GM23338 (cell line): ENCODE results near the gene HMGCS1. TPM values are rescaled to one million over a fixed set of nuclear protein-coding genes. Genes with fewer than 3 reads are reported as not detected.

Experiments
- ATAC-seq: fragments of 200-7000 bp; cut with Tn5 transposase; 3 replicates; pipeline ENCODE4 v1.9.1; 2020
- DNase-seq: peaks from one replicate; pipeline ENCODE4 v3.0.0-alpha.2; 2015; ENCODE audit warnings: low spot score
- H2AFZ ChIP-seq: fragments of 200-600 bp; sonication (generic); 2 replicates; pipeline ENCODE4 v1.8.0; 2016; ENCODE audit warnings: antibody characterized with exemption, mild to moderate bottlenecking, moderate library complexity
- H3F3A ChIP-seq: fragments of 200-600 bp; sonication (generic); replicated peaks from 2 replicates; pipeline ENCODE4 v1.8.0; 2017; ENCODE audit warnings: antibody characterized with exemption, mixed run types, low read depth
- H3K27ac ChIP-seq: fragments of 200-600 bp; sonication (generic); 2 replicates; pipeline ENCODE4 v1.6.1; 2016; ENCODE audit warnings: low read depth
- H3K27me3 ChIP-seq: fragments of 200-600 bp; sonication (generic); 2 replicates; pipeline ENCODE4 v1.8.0; 2016; ENCODE audit warnings: mild to moderate bottlenecking, mixed run types, moderate library complexity; ENCODE audit not compliant: insufficient read depth
- H3K36me3 ChIP-seq: fragments of 200-600 bp; sonication (generic); 2 replicates; pipeline ENCODE4 v1.8.0; 2016; ENCODE audit warnings: mild to moderate bottlenecking; ENCODE audit not compliant: insufficient read depth
- H3K4me1 ChIP-seq: fragments of 200-600 bp; sonication (generic); 2 replicates; pipeline ENCODE4 v1.8.0; 2016; ENCODE audit warnings: mild to moderate bottlenecking, moderate library complexity; ENCODE audit not compliant: insufficient read depth
- H3K4me2 ChIP-seq: fragments of 200-600 bp; sonication (generic); 2 replicates; pipeline ENCODE4 v1.7.1; 2017; ENCODE audit warnings: mixed run types
- H3K4me3 ChIP-seq: fragments of 200-600 bp; sonication (generic); 2 replicates; pipeline ENCODE4 v1.6.1; 2016; ENCODE audit warnings: mixed run types
- H3K79me2 ChIP-seq: fragments of 200-600 bp; sonication (generic); replicated peaks from 2 replicates; pipeline ENCODE4 v1.8.0; 2017; ENCODE audit warnings: mild to moderate bottlenecking; ENCODE audit not compliant: insufficient read depth
- H3K9me2 ChIP-seq: fragments of 200-600 bp; sonication (generic); 2 replicates; pipeline ENCODE4 v1.8.0; 2017; ENCODE audit not compliant: insufficient read depth
- H4K20me1 ChIP-seq: fragments of 200-600 bp; sonication (generic); replicated peaks from 2 replicates; pipeline ENCODE4 v1.8.0; 2017; ENCODE audit warnings: mild to moderate bottlenecking; ENCODE audit not compliant: insufficient read depth
- H3K27ac Mint-ChIP-seq: 2 replicates; pipeline ENCODE4 v1.8.0; 2020; ENCODE audit warnings: inconsistent platforms, mild to moderate bottlenecking, moderate library complexity, mixed read lengths
- H3K27me3 Mint-ChIP-seq: 3 replicates; pipeline ENCODE4 v1.8.0; 2022; ENCODE audit warnings: low read depth, mild to moderate bottlenecking, moderate library complexity, mixed read lengths, inconsistent platforms; ENCODE audit not compliant: insufficient read depth, poor library complexity
- H3K36me3 Mint-ChIP-seq: 3 replicates; pipeline ENCODE4 v1.8.0; 2021; ENCODE audit warnings: low read depth, mild to moderate bottlenecking, inconsistent platforms, moderate library complexity, mixed read lengths
- H3K4me1 Mint-ChIP-seq: 3 replicates; pipeline ENCODE4 v1.8.0; 2020; ENCODE audit warnings: mild to moderate bottlenecking, inconsistent platforms, mixed read lengths
- H3K4me3 Mint-ChIP-seq: 3 replicates; pipeline ENCODE4 v1.8.0; 2021; ENCODE audit warnings: moderate library complexity, mild to moderate bottlenecking, inconsistent platforms, mixed read lengths
- H3K9me3 Mint-ChIP-seq: 3 replicates; pipeline ENCODE4 v1.8.0; 2020; ENCODE audit warnings: moderate library complexity, mild to moderate bottlenecking, inconsistent platforms, mixed read lengths
- CREB1 ChIP-seq: fragments of 250-450 bp; sonication (Bioruptor Pico); IDR thresholded peaks from 2 replicates; pipeline ENCODE4 v1.5.0; 2020; ENCODE audit warnings: low read depth, mild to moderate bottlenecking, moderate library complexity
- EZH2 ChIP-seq: fragments of 200-600 bp; sonication (generic); IDR thresholded peaks from one replicate; pipeline ENCODE4 v1.8.0; 2017; ENCODE audit warnings: antibody characterized with exemption, mild to moderate bottlenecking, low read depth; ENCODE audit not compliant: unreplicated experiment
- EZH2phosphoT487 ChIP-seq: fragments of 200-600 bp; sonication (generic); IDR thresholded peaks from one replicate; pipeline ENCODE4 v1.8.1; 2018; ENCODE audit warnings: antibody characterized with exemption; ENCODE audit not compliant: unreplicated experiment
- NANOG ChIP-seq: IDR thresholded peaks from 2 replicates; pipeline ENCODE4 v1.6.1; 2016; ENCODE audit warnings: antibody characterized with exemption, borderline replicate concordance
- STAT1 ChIP-seq: IDR thresholded peaks from one replicate; pipeline ENCODE4 v1.6.1; 2016; ENCODE audit warnings: antibody characterized with exemption; ENCODE audit not compliant: unreplicated experiment
- ZNF114 ChIP-seq: fragments of 250-450 bp; sonication (Bioruptor Pico); IDR thresholded peaks from 2 replicates; pipeline ENCODE4 v1.5.0; 2020; ENCODE audit warnings: mild to moderate bottlenecking, moderate library complexity
- ZNF331 ChIP-seq: fragments of 250-450 bp; sonication (Bioruptor Pico); IDR thresholded peaks from 2 replicates; pipeline ENCODE4 v1.5.0; 2020; ENCODE audit warnings: low read depth, mild to moderate bottlenecking, moderate library complexity
- polyA plus RNA-seq: library from polyadenylated mRNA; unstranded; fragments of >200 nt; fragmentation: Nextera tagmentation; extraction: Ambion mirVana; gene quantifications from 2 replicates; pipeline ENCODE4 v1.2.1, GENCODE V29; 2016
- total RNA-seq: library from RNA; depleted of rRNA; stranded (reverse); fragments of >200 nt; shearing (Covaris generic); gene quantifications from 2 replicates; pipeline ENCODE4 v1.2.3, GENCODE V29; 2014
- TF ChIP-seq, protein P1 (sequence below), 2 experiments: fragments of 200-600 bp in 1 of 2; sonication (generic) in 1 of 2; conservative IDR thresholded peaks; 2 replicates each; pipeline versions ENCODE4 v1.5.1 to v1.6.1; 2016 to 2017; ENCODE audit warnings: antibody characterized with exemption in 2 of 2, low read depth in 2 of 2, mild to moderate bottlenecking in 2 of 2, moderate library complexity in 1 of 2
- TF ChIP-seq, protein P2 (sequence below): IDR thresholded peaks from one replicate; pipeline ENCODE4 v1.6.1; 2018; ENCODE audit warnings: antibody characterized with exemption; ENCODE audit not compliant: unreplicated experiment
- TF ChIP-seq, protein P3 (sequence below): fragments of 250-450 bp; sonication (Bioruptor Pico); IDR thresholded peaks from 2 replicates; pipeline ENCODE4 v1.5.0; 2020; ENCODE audit warnings: mild to moderate bottlenecking, moderate library complexity

HMGCS1 gene
- total and polyA plus RNA-seq, 2 experiments from 2014 or later = 172 to 278 TPM

DNA sequence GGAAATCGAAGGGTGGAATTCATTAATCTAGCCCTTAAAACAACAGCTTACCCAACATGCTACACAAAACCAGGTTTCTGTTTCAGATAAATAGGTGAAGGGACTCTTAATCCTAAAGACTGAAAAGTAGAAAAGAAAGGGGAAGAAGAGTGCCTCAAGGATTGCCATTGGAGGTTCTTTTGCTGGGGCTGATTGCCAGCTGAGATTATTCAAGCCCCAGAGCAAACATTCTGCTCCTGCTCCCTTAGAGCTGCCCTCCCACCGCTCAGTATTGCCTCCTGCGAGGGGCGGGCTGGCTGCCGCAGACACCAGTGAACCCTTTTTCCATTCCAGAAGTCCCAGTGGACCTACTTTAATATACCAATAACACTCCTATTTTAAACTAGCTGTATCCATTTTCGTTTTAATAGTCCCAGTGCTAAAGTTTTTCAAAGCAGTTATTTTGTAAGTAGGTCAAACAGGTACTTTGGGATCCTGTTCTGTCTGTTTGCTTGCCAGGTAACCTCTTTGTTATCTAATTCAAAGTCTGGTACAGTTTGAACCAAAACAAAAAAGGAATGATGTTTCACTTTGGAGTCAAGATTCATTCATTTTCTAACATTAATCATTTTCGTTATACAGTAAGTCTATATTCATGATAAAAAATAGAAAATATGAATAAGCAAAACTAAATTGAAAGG, 38.6 kb downstream of the HMGCS1 start:
- Mint-ChIP-seq H3K27ac (no peak overlapping the region), H3K36me3 (no peaks in the 10 kb centered on the region; the same call in 2 of the 3 replicates), H3K9me3 (no peaks in the 10 kb centered on the region), H3K4me3 (no peak overlapping the region), H3K27me3 (peaks cover 7% of the 10 kb centered on the region), H3K4me1 (peaks cover 7% of the 10 kb centered on the region)
- no peak overlapping the region for H3K4me3 ChIP-seq
- no peak overlapping the region for H3K27ac ChIP-seq
- no peaks in the 10 kb centered on the region for H3F3A ChIP-seq
- no peak overlapping the region for H3K4me2 ChIP-seq
- H3K79me2 ChIP-seq = no peaks in the 10 kb centered on the region
- H3K4me1 ChIP-seq = no peaks in the 10 kb centered on the region
- peaks cover 7% of the 10 kb centered on the region; the same call in 1 of the 2 replicates for H3K9me2 ChIP-seq
- no peak for TF ChIP-seq CREB1 (CRISPR knock-in tag)
- TF ChIP-seq STAT1 = no peak
- TF ChIP-seq EZH2 = no peak
- TF ChIP-seq, protein P1, sequence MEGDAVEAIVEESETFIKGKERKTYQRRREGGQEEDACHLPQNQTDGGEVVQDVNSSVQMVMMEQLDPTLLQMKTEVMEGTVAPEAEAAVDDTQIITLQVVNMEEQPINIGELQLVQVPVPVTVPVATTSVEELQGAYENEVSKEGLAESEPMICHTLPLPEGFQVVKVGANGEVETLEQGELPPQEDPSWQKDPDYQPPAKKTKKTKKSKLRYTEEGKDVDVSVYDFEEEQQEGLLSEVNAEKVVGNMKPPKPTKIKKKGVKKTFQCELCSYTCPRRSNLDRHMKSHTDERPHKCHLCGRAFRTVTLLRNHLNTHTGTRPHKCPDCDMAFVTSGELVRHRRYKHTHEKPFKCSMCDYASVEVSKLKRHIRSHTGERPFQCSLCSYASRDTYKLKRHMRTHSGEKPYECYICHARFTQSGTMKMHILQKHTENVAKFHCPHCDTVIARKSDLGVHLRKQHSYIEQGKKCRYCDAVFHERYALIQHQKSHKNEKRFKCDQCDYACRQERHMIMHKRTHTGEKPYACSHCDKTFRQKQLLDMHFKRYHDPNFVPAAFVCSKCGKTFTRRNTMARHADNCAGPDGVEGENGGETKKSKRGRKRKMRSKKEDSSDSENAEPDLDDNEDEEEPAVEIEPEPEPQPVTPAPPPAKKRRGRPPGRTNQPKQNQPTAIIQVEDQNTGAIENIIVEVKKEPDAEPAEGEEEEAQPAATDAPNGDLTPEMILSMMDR (conservative IDR thresholded peaks at IDR 0.05; ENCODE audit: low read depth in 2 of 2) = no peak
- TF ChIP-seq ZNF331 (CRISPR knock-in tag) = no peak
- no peak for TF ChIP-seq EZH2phosphoT487
- TF ChIP-seq, protein P2, sequence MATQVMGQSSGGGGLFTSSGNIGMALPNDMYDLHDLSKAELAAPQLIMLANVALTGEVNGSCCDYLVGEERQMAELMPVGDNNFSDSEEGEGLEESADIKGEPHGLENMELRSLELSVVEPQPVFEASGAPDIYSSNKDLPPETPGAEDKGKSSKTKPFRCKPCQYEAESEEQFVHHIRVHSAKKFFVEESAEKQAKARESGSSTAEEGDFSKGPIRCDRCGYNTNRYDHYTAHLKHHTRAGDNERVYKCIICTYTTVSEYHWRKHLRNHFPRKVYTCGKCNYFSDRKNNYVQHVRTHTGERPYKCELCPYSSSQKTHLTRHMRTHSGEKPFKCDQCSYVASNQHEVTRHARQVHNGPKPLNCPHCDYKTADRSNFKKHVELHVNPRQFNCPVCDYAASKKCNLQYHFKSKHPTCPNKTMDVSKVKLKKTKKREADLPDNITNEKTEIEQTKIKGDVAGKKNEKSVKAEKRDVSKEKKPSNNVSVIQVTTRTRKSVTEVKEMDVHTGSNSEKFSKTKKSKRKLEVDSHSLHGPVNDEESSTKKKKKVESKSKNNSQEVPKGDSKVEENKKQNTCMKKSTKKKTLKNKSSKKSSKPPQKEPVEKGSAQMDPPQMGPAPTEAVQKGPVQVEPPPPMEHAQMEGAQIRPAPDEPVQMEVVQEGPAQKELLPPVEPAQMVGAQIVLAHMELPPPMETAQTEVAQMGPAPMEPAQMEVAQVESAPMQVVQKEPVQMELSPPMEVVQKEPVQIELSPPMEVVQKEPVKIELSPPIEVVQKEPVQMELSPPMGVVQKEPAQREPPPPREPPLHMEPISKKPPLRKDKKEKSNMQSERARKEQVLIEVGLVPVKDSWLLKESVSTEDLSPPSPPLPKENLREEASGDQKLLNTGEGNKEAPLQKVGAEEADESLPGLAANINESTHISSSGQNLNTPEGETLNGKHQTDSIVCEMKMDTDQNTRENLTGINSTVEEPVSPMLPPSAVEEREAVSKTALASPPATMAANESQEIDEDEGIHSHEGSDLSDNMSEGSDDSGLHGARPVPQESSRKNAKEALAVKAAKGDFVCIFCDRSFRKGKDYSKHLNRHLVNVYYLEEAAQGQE = no peak
- no peak for TF ChIP-seq NANOG
- TF ChIP-seq, protein P3, sequence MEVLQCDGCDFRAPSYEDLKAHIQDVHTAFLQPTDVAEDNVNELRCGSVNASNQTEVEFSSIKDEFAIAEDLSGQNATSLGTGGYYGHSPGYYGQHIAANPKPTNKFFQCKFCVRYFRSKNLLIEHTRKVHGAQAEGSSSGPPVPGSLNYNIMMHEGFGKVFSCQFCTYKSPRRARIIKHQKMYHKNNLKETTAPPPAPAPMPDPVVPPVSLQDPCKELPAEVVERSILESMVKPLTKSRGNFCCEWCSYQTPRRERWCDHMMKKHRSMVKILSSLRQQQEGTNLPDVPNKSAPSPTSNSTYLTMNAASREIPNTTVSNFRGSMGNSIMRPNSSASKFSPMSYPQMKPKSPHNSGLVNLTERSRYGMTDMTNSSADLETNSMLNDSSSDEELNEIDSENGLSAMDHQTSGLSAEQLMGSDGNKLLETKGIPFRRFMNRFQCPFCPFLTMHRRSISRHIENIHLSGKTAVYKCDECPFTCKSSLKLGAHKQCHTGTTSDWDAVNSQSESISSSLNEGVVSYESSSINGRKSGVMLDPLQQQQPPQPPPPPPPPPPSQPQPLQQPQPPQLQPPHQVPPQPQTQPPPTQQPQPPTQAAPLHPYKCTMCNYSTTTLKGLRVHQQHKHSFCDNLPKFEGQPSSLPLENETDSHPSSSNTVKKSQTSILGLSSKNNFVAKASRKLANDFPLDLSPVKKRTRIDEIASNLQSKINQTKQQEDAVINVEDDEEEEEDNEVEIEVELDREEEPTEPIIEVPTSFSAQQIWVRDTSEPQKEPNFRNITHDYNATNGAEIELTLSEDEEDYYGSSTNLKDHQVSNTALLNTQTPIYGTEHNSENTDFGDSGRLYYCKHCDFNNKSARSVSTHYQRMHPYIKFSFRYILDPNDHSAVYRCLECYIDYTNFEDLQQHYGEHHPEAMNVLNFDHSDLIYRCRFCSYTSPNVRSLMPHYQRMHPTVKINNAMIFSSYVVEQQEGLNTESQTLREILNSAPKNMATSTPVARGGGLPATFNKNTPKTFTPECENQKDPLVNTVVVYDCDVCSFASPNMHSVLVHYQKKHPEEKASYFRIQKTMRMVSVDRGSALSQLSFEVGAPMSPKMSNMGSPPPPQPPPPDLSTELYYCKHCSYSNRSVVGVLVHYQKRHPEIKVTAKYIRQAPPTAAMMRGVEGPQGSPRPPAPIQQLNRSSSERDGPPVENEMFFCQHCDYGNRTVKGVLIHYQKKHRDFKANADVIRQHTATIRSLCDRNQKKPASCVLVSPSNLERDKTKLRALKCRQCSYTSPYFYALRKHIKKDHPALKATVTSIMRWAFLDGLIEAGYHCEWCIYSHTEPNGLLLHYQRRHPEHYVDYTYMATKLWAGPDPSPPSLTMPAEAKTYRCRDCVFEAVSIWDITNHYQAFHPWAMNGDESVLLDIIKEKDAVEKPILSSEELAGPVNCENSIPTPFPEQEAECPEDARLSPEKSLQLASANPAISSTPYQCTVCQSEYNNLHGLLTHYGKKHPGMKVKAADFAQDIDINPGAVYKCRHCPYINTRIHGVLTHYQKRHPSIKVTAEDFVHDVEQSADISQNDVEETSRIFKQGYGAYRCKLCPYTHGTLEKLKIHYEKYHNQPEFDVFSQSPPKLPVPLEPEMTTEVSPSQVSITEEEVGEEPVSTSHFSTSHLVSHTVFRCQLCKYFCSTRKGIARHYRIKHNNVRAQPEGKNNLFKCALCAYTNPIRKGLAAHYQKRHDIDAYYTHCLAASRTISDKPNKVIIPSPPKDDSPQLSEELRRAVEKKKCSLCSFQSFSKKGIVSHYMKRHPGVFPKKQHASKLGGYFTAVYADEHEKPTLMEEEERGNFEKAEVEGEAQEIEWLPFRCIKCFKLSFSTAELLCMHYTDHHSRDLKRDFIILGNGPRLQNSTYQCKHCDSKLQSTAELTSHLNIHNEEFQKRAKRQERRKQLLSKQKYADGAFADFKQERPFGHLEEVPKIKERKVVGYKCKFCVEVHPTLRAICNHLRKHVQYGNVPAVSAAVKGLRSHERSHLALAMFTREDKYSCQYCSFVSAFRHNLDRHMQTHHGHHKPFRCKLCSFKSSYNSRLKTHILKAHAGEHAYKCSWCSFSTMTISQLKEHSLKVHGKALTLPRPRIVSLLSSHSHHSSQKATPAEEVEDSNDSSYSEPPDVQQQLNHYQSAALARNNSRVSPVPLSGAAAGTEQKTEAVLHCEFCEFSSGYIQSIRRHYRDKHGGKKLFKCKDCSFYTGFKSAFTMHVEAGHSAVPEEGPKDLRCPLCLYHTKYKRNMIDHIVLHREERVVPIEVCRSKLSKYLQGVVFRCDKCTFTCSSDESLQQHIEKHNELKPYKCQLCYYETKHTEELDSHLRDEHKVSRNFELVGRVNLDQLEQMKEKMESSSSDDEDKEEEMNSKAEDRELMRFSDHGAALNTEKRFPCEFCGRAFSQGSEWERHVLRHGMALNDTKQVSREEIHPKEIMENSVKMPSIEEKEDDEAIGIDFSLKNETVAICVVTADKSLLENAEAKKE (CRISPR knock-in tag) = no peak
- no peak for TF ChIP-seq ZNF114
- DNase-seq = peak; percentile 8
- H4K20me1 ChIP-seq = no peaks in the 10 kb centered on the region
- peak overlapping the region; percentile 63; the same call in 1 of the 2 replicates for H2AFZ ChIP-seq
- no peaks in the 10 kb centered on the region for H3K36me3 ChIP-seq
- ATAC-seq = peak; percentile 78
- H3K27me3 ChIP-seq = no peaks in the 10 kb centered on the region
